ENCODE measurements around the gene HFE.
"Not testable (repeated sequence)": the region's sequence is repeated elsewhere in the genome, so short reads cannot be mapped to it uniquely, and the experiment has no call there.

Gene HFE

DNA sequence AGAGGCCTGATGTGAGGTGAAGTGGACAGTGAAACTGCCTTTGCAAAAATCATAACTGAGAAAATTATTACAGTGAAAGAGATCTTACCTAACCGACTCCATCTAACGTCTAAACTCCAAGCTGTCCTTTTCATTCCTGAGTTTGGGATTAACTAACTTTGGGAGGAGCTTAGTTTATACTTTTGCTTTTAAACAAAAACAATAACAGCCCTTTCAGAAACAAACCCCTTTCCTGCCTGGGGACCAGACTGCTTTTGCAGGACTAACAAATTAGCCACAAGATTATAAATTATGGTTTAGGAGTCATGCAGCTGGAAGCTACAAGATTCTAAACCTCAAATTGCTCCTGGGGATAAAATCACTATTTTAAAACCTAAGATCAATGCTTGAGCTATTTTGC lies 38.6 kb upstream of the HFE start:
- TF ChIP-seq, protein P1, sequence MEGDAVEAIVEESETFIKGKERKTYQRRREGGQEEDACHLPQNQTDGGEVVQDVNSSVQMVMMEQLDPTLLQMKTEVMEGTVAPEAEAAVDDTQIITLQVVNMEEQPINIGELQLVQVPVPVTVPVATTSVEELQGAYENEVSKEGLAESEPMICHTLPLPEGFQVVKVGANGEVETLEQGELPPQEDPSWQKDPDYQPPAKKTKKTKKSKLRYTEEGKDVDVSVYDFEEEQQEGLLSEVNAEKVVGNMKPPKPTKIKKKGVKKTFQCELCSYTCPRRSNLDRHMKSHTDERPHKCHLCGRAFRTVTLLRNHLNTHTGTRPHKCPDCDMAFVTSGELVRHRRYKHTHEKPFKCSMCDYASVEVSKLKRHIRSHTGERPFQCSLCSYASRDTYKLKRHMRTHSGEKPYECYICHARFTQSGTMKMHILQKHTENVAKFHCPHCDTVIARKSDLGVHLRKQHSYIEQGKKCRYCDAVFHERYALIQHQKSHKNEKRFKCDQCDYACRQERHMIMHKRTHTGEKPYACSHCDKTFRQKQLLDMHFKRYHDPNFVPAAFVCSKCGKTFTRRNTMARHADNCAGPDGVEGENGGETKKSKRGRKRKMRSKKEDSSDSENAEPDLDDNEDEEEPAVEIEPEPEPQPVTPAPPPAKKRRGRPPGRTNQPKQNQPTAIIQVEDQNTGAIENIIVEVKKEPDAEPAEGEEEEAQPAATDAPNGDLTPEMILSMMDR (conservative IDR thresholded peaks at IDR 0.05; ENCODE audit: low read depth, low read length) = no peak
- no peak for DNase-seq (ENCODE audit: low read depth)
- H3K4me3 ChIP-seq (ENCODE audit: low read length) = no peak overlapping the region

DNA sequence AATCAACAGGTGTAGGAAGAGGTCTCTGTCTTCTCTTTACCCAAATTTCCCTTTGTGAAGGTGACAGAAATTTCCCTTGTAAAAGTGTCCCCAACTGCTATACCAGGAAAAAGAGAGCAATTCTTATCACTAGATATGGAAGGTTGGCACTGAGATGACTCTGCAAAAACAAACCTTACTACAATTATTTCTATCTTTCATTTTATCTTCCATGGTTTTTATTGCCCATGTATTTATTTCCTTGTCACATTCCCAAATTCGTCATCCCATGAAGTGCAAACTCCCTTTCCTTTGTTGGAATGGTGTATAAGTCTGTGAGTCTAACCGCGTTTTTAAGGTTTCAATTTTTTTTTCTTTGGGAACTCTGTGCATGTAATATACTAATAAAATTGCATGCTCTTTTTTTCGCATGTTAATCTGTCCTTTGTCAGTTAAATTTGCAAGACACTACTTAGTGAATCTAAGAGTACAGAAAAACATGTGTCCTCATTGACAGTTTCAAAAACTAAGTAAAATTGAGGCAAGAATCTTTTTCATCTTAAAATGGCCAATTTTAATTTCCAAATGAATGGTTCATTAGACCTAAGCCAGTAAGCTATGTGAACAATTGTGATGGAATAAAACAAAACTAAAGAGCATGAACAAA lies 35.4 kb upstream of the HFE start:
- DNase-seq (ENCODE audit: low read depth) = no peak
- TF ChIP-seq, protein P1 (conservative IDR thresholded peaks at IDR 0.05; ENCODE audit: low read depth, low read length) = no peak
- H3K4me3 ChIP-seq (ENCODE audit: low read length) = no peak overlapping the region

GRCh38 chr6:26052762-26053250 lies 34.4 kb upstream of the HFE start:
- not testable (repeated sequence) for DNase-seq (ENCODE audit: low read depth); H3K4me3 ChIP-seq (ENCODE audit: low read length)

DNA sequence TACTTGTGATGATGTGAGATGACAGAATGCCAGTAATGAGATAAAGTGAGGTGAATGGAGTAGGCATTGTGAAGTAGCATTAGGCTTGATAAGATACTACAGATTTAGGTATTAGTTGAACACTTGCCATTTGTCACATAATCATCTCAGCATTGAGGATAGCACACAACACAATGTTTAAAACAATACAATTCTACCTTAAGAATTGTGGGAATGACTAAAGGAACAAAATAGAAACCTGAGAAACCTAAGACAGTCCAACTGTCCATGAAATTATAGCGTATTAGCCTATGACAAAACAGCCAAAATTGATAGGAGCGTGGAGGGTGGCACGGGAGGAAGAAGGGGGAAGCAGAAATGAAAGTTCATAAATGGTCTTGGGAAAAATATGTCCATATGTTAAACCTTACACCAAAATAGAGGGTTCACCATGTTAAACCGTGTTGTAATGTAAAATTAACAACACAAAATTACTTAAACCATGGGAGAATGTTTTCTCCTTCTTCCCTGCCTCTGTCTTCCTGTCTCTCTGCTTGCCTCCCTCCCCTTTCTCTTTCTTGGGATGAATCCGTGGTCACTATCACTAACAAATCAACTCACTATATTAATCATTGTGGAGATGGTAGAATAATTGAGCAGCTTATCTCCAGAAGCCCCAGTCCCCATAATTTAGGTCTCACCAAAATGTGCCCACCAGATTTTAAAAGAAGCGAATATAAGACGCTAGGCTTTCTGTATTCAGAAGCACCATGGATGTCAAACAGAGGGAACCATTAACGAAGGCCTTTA lies 33.0 kb upstream of the HFE start:
- peak overlapping the region; percentile 78 for H3K4me3 ChIP-seq (ENCODE audit: low read length)
- TF ChIP-seq, protein P1 (conservative IDR thresholded peaks at IDR 0.05; ENCODE audit: low read depth, low read length) = no peak
- DNase-seq (ENCODE audit: low read depth) = no peak

DNA sequence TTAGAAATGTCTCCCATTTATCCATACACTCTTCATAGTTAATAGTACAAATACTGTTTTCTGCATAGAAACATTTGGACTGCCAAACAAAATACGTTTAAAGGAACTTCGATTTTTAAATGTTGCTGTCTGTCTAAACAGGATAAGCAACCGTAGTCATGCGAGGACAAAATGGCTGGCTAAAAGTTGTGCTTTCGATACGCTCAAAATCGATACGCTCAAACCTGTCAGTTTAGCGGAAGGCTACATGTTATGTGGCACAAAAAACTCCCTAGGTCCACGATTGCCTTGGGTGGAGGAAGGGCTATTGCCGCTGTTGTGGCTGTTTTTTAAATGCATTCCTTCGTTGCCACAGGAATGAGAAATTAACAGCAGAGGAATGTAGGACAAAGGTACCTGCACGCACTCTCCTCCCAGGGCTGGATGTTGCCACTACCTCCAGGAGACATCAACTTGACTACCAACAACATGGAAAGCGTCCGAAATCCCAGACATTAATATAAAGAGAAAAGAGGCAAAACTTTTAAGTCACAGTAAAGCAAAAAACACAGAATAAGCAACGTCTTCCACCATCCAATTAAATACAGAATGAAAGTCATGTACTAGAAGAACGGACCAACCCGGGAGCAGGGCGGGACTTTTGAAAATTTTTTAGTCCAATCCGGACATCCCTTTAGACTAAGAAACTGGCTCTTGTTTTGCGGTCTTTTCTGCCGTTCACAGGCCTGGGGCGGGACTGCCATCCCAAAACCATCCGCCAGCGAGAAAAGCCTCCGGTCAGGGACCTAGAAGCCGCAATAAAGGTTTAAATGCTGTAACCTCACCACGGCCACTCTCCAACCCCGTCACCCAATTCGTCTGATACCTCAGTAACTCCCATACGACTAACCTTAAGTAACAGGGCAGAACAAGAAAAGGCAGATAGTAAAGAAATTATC lies 32.2 kb upstream of the HFE start:
- DNase-seq (ENCODE audit: low read depth) = peak; percentile 86
- TF ChIP-seq, protein P1 (conservative IDR thresholded peaks at IDR 0.05; ENCODE audit: low read depth, low read length) = peak; percentile 15
- peak overlapping the region; percentile 78 for H3K4me3 ChIP-seq (ENCODE audit: low read length)

DNA sequence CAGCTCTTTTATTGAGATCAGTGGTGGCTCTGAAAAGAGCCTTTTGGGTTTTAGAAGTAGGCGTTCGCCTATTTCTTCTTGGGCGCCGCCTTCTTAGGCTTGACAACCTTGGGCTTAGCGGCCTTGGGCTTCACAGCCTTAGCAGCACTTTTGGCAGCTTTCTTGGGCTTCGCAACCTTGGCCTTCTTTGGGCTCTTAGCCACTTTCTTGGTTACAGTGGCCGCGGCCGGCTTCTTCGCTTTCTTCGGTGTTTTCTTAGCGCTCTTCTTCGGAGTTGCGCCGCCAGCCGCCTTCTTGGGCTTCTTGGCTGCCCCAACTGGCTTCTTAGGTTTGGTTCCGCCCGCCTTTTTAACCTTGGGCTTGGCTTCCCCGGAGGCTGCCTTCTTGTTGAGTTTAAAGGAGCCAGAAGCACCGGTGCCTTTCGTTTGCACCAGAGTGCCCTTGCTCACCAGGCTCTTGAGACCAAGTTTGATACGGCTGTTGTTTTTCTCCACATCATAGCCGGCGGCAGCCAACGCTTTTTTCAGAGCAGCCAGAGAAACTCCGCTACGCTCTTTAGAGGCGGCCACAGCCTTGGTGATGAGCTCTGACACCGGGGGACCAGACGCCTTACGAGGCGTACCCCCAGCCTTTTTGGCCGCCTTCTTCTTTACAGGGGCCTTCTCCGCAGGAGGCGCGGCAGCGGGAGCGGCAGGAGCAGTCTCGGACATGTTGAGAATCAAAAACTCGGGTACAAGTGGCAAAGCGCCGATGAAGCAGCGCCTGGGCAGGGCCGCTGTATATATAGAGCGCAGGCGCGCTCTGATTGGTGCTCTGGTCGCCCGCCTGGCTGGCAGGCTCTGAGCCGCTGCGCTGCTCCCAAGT lies 31.3 kb upstream of the HFE start:
- H3K4me3 ChIP-seq (ENCODE audit: low read length) = peak overlapping the region; percentile 78
- TF ChIP-seq, protein P1 (conservative IDR thresholded peaks at IDR 0.05; ENCODE audit: low read depth, low read length) = no peak
- no peak for DNase-seq (ENCODE audit: low read depth)

All from retinal pigment epithelial cell (primary cell).